ENCODE data around the gene GPATCH4.

GPATCH4 gene

DNA sequence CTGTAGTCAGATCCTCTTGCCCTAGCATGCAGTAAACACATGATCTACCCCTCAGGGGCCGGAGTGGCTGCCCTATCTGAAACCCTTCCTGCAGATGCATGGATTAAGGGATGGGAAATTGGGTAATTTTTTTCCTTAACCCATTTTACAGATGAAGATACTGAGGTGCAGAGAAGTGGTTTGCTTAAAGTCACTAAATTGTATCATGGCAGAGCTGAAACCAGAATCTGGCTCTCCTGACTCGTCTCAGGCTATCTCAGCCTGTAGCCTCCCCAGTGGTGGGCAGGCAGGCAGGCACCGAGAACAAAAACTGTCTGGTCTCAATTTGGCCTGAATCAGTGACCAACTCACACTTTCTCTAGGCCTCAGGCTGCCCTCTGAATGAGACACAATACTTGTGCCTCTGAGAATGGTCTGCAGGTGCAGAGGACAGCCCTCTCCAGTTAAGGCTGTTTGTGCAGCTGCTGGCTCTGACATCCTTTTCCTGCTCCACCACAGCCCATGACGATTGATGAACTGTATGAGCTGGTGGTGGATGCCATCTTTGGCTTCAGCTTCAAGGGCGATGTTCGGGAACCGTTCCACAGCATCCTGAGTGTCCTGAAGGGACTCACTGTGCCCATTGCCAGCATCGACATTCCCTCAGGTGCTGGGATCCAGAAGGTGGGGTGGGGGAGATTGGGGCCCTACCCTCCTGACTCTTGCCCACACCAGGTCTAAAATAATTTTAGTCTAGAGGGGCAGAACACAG, 8.2 kb downstream of the GPATCH4 start:
- peaks cover 16% of the 10 kb centered on the region for H3K36me3 ChIP-seq (ENCODE audit: control insufficient read depth, insufficient read depth, low read length)
- no peak for DNase-seq (ENCODE audit: extremely low read depth, insufficient read length)
- H3K4me3 ChIP-seq (replicated peaks; ENCODE audit: low read depth, low read length), result no peak overlapping the region
- no peak for TF ChIP-seq CTCF (IDR thresholded peaks at IDR 0.05; ENCODE audit: insufficient read depth, low read length, poor library complexity, severe bottlenecking)
- H3K27me3 ChIP-seq (replicated peaks; ENCODE audit: control insufficient read depth, insufficient read depth, low read length), result no peaks in the 10 kb centered on the region

GRCh38 chr1:156592158-156592909, 8.9 kb downstream of the GPATCH4 start:
- Histone ChIP-seq H3K4me3 (replicated peaks; ENCODE audit: low read depth, low read length) (peak overlapping the region; percentile 77), H3K36me3 (ENCODE audit: control insufficient read depth, insufficient read depth, low read length) (peaks cover 12% of the 10 kb centered on the region), H3K27me3 (replicated peaks; ENCODE audit: control insufficient read depth, insufficient read depth, low read length) (no peaks in the 10 kb centered on the region)
- TF ChIP-seq CTCF (IDR thresholded peaks at IDR 0.05; ENCODE audit: insufficient read depth, low read length, poor library complexity, severe bottlenecking), result no peak
- no peak for DNase-seq (ENCODE audit: extremely low read depth, insufficient read length)

GRCh38 chr1:156591432-156592157, 9.7 kb downstream of the GPATCH4 start, which contains the start of gene NAXE:
Gene NAXE, plus strand, starts transcription at chr1:156591776. Its CDS starts 29 bp downstream, at chr1:156591805.
- DNase-seq (ENCODE audit: extremely low read depth, insufficient read length), result peak; percentile 81
- H3K27me3 ChIP-seq (replicated peaks; ENCODE audit: control insufficient read depth, insufficient read depth, low read length), result no peaks in the 10 kb centered on the region
- H3K4me3 ChIP-seq (replicated peaks; ENCODE audit: low read depth, low read length), result peak within 1 kb of the TSS; percentile 77
- peaks cover 11% of the 10 kb centered on the region for H3K36me3 ChIP-seq (ENCODE audit: control insufficient read depth, insufficient read depth, low read length)
- no peak for TF ChIP-seq CTCF (IDR thresholded peaks at IDR 0.05; ENCODE audit: insufficient read depth, low read length, poor library complexity, severe bottlenecking)

DNA sequence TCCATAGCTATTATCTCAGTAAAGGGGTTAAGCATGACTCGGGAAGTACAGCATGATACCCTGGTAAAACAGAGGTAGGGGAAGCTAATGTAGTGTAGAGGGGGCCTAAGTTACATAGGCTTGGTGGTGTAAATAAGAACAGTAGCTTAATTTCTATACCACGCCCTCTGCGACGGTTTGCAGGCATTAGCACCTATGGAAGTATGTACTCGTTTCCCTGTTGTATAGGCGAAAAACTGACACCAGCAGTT, 10.2 kb downstream of the GPATCH4 start:
- peaks cover 10% of the 10 kb centered on the region for H3K36me3 ChIP-seq (ENCODE audit: control insufficient read depth, insufficient read depth, low read length)
- DNase-seq (ENCODE audit: extremely low read depth, insufficient read length), result no peak
- TF ChIP-seq CTCF (IDR thresholded peaks at IDR 0.05; ENCODE audit: insufficient read depth, low read length, poor library complexity, severe bottlenecking), result no peak

GRCh38 chr1:156590326-156591180, 10.7 kb downstream of the GPATCH4 start:
- TF ChIP-seq CTCF (IDR thresholded peaks at IDR 0.05; ENCODE audit: insufficient read depth, low read length, poor library complexity, severe bottlenecking), result no peak
- no peak for DNase-seq (ENCODE audit: extremely low read depth, insufficient read length)
- no peaks in the 10 kb centered on the region for H3K27me3 ChIP-seq (replicated peaks; ENCODE audit: control insufficient read depth, insufficient read depth, low read length)
- peak overlapping the region; percentile 65; the same call in 1 of the 2 replicates for H3K4me3 ChIP-seq (replicated peaks; ENCODE audit: low read depth, low read length)
- H3K36me3 ChIP-seq (ENCODE audit: control insufficient read depth, insufficient read depth, low read length), result peaks cover 4% of the 10 kb centered on the region

More for the DNA sequence above, 10.2 kb downstream of the GPATCH4 start:
- Histone ChIP-seq H3K27me3 (replicated peaks; ENCODE audit: control insufficient read depth, insufficient read depth, low read length) (no peaks in the 10 kb centered on the region), H3K4me3 (replicated peaks; ENCODE audit: low read depth, low read length) (peak overlapping the region; percentile 65)
